ENCODE results near the gene CD22.

CD22 gene

DNA sequence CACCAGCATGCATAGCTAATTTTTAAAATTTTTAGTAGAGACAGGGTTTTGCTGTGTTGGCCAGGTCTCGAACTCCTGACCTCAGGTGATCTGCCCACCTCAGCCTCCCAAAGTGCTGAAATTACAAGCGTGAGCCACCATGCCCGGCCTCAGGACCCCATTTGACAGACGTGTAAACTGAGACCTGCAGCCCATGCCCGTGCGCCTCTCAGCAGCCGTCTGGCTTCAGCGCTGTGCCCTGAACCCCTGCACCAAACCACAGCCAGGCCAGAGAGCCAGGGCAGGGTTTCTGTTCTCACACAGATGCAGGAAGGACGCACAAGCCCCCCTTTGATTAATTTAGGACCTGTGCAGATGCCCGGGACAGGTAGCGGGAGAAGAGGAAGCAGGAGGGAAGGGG lies 11.4 kb downstream of the CD22 start:
- Histone ChIP-seq H3K27me3 (ENCODE audit: control insufficient read depth in 1 of 2, insufficient read depth in 2 of 2, low read length in 2 of 2) (peaks cover 0 to 7% of the 10 kb centered on the region in 2 donors), H3K36me3 (ENCODE audit: control insufficient read depth in 1 of 2, insufficient read depth in 2 of 2, low read length in 2 of 2) (no peaks in the 10 kb centered on the region), H3K4me1 (ENCODE audit: control insufficient read depth in 1 of 2, insufficient read depth in 2 of 2, low read length in 2 of 2) (no peaks in the 10 kb centered on the region), H3K4me3 (ENCODE audit: low read depth in 1 of 2, low read length in 2 of 2) (no peak overlapping the region), H3K9me3 (ENCODE audit: control insufficient read depth in 1 of 2, low read length in 2 of 2) (no peaks in the 10 kb centered on the region), H3K27ac (ENCODE audit: low read depth, low read length) (no peak overlapping the region), H3K9ac (ENCODE audit: low read depth in 1 of 2, low read length in 2 of 2) (no peak overlapping the region)

GRCh38 chr19:35341006-35341405 lies 12.0 kb downstream of the CD22 start:
- peaks cover 0 to 13% of the 10 kb centered on the region in 2 donors for H3K27me3 ChIP-seq (ENCODE audit: control insufficient read depth in 1 of 2, insufficient read depth in 2 of 2, low read length in 2 of 2)
- no peaks in the 10 kb centered on the region for H3K36me3 ChIP-seq (ENCODE audit: control insufficient read depth in 1 of 2, insufficient read depth in 2 of 2, low read length in 2 of 2)
- no peak overlapping the region for H3K4me3 ChIP-seq (ENCODE audit: low read depth in 1 of 2, low read length in 2 of 2)
- H3K4me1 ChIP-seq (ENCODE audit: control insufficient read depth in 1 of 2, insufficient read depth in 2 of 2, low read length in 2 of 2), result peaks cover under 1% of the 10 kb centered on the region in 2 donors
- H3K27ac ChIP-seq (ENCODE audit: low read depth, low read length), result no peak overlapping the region
- H3K9me3 ChIP-seq (ENCODE audit: control insufficient read depth in 1 of 2, low read length in 2 of 2), result no peaks in the 10 kb centered on the region
- no peak overlapping the region for H3K9ac ChIP-seq (ENCODE audit: low read depth in 1 of 2, low read length in 2 of 2)

DNA sequence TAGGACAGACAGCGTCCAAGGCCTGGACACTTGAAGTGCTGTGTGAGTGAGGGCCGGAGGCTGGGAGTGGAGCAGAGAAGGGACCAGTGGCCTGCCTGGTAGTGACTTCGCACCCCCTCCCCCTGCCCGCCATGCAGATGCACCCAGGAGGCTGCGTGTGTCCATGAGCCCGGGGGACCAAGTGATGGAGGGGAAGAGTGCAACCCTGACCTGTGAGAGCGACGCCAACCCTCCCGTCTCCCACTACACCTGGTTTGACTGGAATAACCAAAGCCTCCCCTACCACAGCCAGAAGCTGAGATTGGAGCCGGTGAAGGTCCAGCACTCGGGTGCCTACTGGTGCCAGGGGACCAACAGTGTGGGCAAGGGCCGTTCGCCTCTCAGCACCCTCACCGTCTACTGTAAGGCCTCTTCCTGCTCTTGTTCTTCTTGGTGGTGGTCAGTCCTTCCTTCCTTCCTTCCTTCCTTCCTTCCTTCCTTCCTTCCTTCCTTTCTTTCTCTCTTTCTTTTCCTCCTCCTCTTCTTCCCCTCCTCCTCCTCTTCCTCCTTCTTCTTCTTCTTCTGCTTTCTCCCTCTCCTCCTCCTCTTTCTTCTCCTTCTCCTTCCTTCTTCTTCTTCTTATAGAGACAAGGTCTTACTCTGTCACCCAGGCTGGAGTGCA lies 12.7 kb downstream of the CD22 start:
- H3K27me3 ChIP-seq (ENCODE audit: control insufficient read depth in 1 of 2, insufficient read depth in 2 of 2, low read length in 2 of 2), result peaks cover 0 to 14% of the 10 kb centered on the region in 2 donors
- H3K9me3 ChIP-seq (ENCODE audit: control insufficient read depth in 1 of 2, low read length in 2 of 2), result no peaks in the 10 kb centered on the region
- H3K9ac ChIP-seq (ENCODE audit: low read depth in 1 of 2, low read length in 2 of 2), result no peak overlapping the region
- no peak overlapping the region for H3K4me3 ChIP-seq (ENCODE audit: low read depth in 1 of 2, low read length in 2 of 2)
- no peaks in the 10 kb centered on the region for H3K36me3 ChIP-seq (ENCODE audit: control insufficient read depth in 1 of 2, insufficient read depth in 2 of 2, low read length in 2 of 2)
- no peak overlapping the region for H3K27ac ChIP-seq (ENCODE audit: low read depth, low read length)
- H3K4me1 ChIP-seq (ENCODE audit: control insufficient read depth in 1 of 2, insufficient read depth in 2 of 2, low read length in 2 of 2), result peaks cover 6 to 8% of the 10 kb centered on the region in 2 donors

- Histone ChIP-seq H3K9ac (ENCODE audit: low read depth in 1 of 2, low read length in 2 of 2) (no peak overlapping the region), H3K4me1 (ENCODE audit: control insufficient read depth in 1 of 2, insufficient read depth in 2 of 2, low read length in 2 of 2) (peaks cover 6 to 10% of the 10 kb centered on the region in 2 donors), H3K9me3 (ENCODE audit: control insufficient read depth in 1 of 2, low read length in 2 of 2) (no peaks in the 10 kb centered on the region), H3K27ac (ENCODE audit: low read depth, low read length) (no peak overlapping the region), H3K36me3 (ENCODE audit: control insufficient read depth in 1 of 2, insufficient read depth in 2 of 2, low read length in 2 of 2) (no peaks in the 10 kb centered on the region), H3K4me3 (ENCODE audit: low read depth in 1 of 2, low read length in 2 of 2) (no peak overlapping the region), H3K27me3 (ENCODE audit: control insufficient read depth in 1 of 2, insufficient read depth in 2 of 2, low read length in 2 of 2) (peaks cover 0 to 14% of the 10 kb centered on the region in 2 donors)
These were observed 13.4 kb downstream of the CD22 start for GRCh38 chr19:35342430-35342829.

GRCh38 chr19:35344511-35345031 lies 15.6 kb downstream of the CD22 start:
- no peaks in the 10 kb centered on the region for H3K9me3 ChIP-seq (ENCODE audit: control insufficient read depth in 1 of 2, low read length in 2 of 2)
- no peak overlapping the region for H3K27ac ChIP-seq (ENCODE audit: low read depth, low read length)
- no peaks in the 10 kb centered on the region for H3K36me3 ChIP-seq (ENCODE audit: control insufficient read depth in 1 of 2, insufficient read depth in 2 of 2, low read length in 2 of 2)
- H3K27me3 ChIP-seq (ENCODE audit: control insufficient read depth in 1 of 2, insufficient read depth in 2 of 2, low read length in 2 of 2), result peaks cover 0 to 14% of the 10 kb centered on the region in 2 donors
- no peak overlapping the region for H3K4me3 ChIP-seq (ENCODE audit: low read depth in 1 of 2, low read length in 2 of 2)
- H3K9ac ChIP-seq (ENCODE audit: low read depth in 1 of 2, low read length in 2 of 2), result no peak overlapping the region
- H3K4me1 ChIP-seq (ENCODE audit: control insufficient read depth in 1 of 2, insufficient read depth in 2 of 2, low read length in 2 of 2), result peaks cover 6 to 16% of the 10 kb centered on the region in 2 donors

DNA sequence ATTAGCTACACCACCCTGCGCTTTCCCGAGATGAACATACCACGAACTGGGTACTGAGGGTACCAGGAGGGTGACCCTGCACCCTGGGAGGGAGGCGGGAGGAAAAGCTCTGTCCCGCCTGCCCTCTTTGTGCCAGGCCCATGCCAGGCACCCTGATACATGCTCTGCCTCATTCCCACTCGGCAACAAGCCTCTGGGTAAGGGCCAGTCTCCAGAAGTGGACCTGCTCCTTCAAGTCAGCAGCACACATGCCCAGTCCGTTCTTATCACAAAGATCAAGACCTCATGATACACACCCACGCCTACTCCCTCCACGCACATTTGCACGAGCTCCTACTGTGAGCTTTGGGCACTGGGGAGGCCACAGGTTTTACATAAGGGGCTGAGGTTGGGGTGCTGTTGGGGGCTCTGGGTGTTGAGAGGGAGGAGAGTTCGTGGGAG lies 16.7 kb downstream of the CD22 start:
- H3K9me3 ChIP-seq (ENCODE audit: control insufficient read depth in 1 of 2, low read length in 2 of 2), result no peaks in the 10 kb centered on the region
- H3K4me1 ChIP-seq (ENCODE audit: control insufficient read depth in 1 of 2, insufficient read depth in 2 of 2, low read length in 2 of 2), result peaks cover 6 to 16% of the 10 kb centered on the region in 2 donors
- H3K36me3 ChIP-seq (ENCODE audit: control insufficient read depth in 1 of 2, insufficient read depth in 2 of 2, low read length in 2 of 2), result no peaks in the 10 kb centered on the region
- H3K4me3 ChIP-seq (ENCODE audit: low read depth in 1 of 2, low read length in 2 of 2), result no peak overlapping the region
- no peak overlapping the region for H3K9ac ChIP-seq (ENCODE audit: low read depth in 1 of 2, low read length in 2 of 2)
- peaks cover 0 to 14% of the 10 kb centered on the region in 2 donors for H3K27me3 ChIP-seq (ENCODE audit: control insufficient read depth in 1 of 2, insufficient read depth in 2 of 2, low read length in 2 of 2)
- H3K27ac ChIP-seq (ENCODE audit: low read depth, low read length), result no peak overlapping the region

DNA sequence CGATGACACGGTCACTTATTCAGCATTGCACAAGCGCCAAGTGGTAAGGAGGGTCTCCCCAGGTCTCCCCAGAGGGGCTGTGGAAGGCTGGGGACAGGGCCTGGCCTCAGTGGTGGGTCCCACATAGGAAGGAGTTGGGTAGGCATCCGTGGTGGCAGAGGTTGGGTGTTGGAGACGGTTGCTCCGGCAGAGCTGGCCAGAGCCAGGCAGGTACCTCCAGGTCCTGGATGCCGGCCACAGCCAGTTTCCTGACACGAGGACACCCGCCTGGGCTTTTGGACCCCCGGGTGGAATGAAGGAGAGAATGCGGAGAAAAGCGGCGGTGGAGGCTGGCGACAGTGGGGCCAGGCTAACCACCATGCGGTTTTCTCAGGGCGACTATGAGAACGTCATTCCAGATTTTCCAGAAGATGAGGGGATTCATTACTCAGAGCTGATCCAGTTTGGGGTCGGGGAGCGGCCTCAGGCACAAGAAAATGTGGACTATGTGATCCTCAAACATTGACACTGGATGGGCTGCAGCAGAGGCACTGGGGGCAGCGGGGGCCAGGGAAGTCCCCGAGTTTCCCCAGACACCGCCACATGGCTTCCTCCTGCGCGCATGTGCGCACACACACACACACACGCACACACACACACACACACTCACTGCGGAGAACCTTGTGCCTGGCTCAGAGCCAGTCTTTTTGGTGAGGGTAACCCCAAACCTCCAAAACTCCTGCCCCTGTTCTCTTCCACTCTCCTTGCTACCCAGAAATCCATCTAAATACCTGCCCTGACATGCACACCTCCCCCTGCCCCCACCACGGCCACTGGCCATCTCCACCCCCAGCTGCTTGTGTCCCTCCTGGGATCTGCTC lies 17.4 kb downstream of the CD22 start:
- no peak overlapping the region for H3K27ac ChIP-seq (ENCODE audit: low read depth, low read length)
- no peak overlapping the region for H3K9ac ChIP-seq (ENCODE audit: low read depth in 1 of 2, low read length in 2 of 2)

DNA sequence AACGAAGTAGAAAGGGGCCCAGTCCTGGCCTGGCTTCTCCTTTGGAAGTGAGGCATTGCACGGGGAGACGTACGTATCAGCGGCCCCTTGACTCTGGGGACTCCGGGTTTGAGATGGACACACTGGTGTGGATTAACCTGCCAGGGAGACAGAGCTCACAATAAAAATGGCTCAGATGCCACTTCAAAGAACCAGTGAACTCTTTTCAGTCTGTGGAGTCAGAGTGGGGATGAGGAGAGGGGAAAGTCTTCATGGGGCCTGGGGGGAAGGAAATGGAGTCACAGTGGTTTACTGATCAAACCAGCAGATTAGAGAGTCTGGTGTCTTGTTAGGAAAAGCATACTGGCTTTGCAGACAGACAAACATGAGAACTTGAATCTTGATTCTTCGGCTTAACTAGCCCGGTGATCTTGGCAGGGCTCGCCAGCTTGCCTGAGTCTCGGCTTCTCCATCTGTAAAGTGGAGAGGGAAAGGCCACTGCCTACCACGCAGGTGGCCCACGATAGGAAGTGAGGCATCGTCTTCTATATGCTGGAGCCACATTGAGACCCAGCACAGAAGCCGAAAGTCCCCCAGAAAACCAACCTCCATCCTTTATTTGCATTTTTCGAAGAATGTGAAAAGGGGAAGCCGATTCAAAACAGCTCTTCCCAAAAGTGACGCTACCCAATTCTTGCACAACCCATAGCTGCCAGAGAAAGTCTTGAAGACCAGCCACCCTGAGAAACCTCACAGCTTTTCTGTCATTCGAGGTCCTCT lies 18.4 kb downstream of the CD22 start, which contains the start of gene FFAR1:
TSS of gene FFAR1 (plus strand) at position 732 of the 759 bp plus-strand sequence. CDS start 3,650 bp downstream, outside the sequence.
- Histone ChIP-seq H3K9ac (ENCODE audit: low read depth in 1 of 2, low read length in 2 of 2) (no peak within 1 kb of the TSS), H3K27ac (ENCODE audit: low read depth, low read length) (no peak within 1 kb of the TSS), H3K27me3 (ENCODE audit: control insufficient read depth in 1 of 2, insufficient read depth in 2 of 2, low read length in 2 of 2) (peaks cover 0 to 14% of the 10 kb centered on the region in 2 donors), H3K9me3 (ENCODE audit: control insufficient read depth in 1 of 2, low read length in 2 of 2) (no peaks in the 10 kb centered on the region), H3K4me3 (ENCODE audit: low read depth in 1 of 2, low read length in 2 of 2) (no peak within 1 kb of the TSS), H3K36me3 (ENCODE audit: control insufficient read depth in 1 of 2, insufficient read depth in 2 of 2, low read length in 2 of 2) (no peaks in the 10 kb centered on the region), H3K4me1 (ENCODE audit: control insufficient read depth in 1 of 2, insufficient read depth in 2 of 2, low read length in 2 of 2) (peaks cover 6 to 16% of the 10 kb centered on the region in 2 donors)

More for the DNA sequence above, 17.4 kb downstream of the CD22 start:
- Histone ChIP-seq H3K27me3 (ENCODE audit: control insufficient read depth in 1 of 2, insufficient read depth in 2 of 2, low read length in 2 of 2) (peaks cover 0 to 14% of the 10 kb centered on the region in 2 donors), H3K4me1 (ENCODE audit: control insufficient read depth in 1 of 2, insufficient read depth in 2 of 2, low read length in 2 of 2) (peaks cover 6 to 16% of the 10 kb centered on the region in 2 donors), H3K4me3 (ENCODE audit: low read depth in 1 of 2, low read length in 2 of 2) (no peak overlapping the region), H3K36me3 (ENCODE audit: control insufficient read depth in 1 of 2, insufficient read depth in 2 of 2, low read length in 2 of 2) (no peaks in the 10 kb centered on the region), H3K9me3 (ENCODE audit: control insufficient read depth in 1 of 2, low read length in 2 of 2) (no peaks in the 10 kb centered on the region)

GRCh38 chr19:35347930-35348298 lies 18.9 kb downstream of the CD22 start:
- H3K9me3 ChIP-seq (ENCODE audit: control insufficient read depth in 1 of 2, low read length in 2 of 2), result no peaks in the 10 kb centered on the region
- no peak overlapping the region for H3K27ac ChIP-seq (ENCODE audit: low read depth, low read length)
- H3K4me3 ChIP-seq (ENCODE audit: low read depth in 1 of 2, low read length in 2 of 2), result no peak overlapping the region
- H3K9ac ChIP-seq (ENCODE audit: low read depth in 1 of 2, low read length in 2 of 2), result no peak overlapping the region
- peaks cover 0 to 14% of the 10 kb centered on the region in 2 donors for H3K27me3 ChIP-seq (ENCODE audit: control insufficient read depth in 1 of 2, insufficient read depth in 2 of 2, low read length in 2 of 2)
- peaks cover 6 to 16% of the 10 kb centered on the region in 2 donors for H3K4me1 ChIP-seq (ENCODE audit: control insufficient read depth in 1 of 2, insufficient read depth in 2 of 2, low read length in 2 of 2)
- H3K36me3 ChIP-seq (ENCODE audit: control insufficient read depth in 1 of 2, insufficient read depth in 2 of 2, low read length in 2 of 2), result no peaks in the 10 kb centered on the region

Measured in duodenal mucosa (tissue), 2 donors.